GM23248 (cell line): ENCODE results near the gene LRP4. TPM values are rescaled to one million over a fixed set of nuclear protein-coding genes. Genes with fewer than 3 reads are reported as not detected.
"Not testable (repeated sequence)": the region's sequence is repeated elsewhere in the genome, so short reads cannot be mapped to it uniquely, and the experiment has no call there.

ENCODE experiments used
- DNase-seq: peaks from one replicate; pipeline ENCODE4 v3.0.0-alpha.2; 2015
- H2AFZ ChIP-seq: fragments of 200-600 bp; sonication (generic); 2 replicates; pipeline ENCODE4 v1.6.1; 2016; ENCODE audit warnings: antibody characterized with exemption
- H3F3A ChIP-seq: fragments of 200-600 bp; sonication (generic); 2 replicates; pipeline ENCODE4 v1.6.1; 2016; ENCODE audit warnings: mild to moderate bottlenecking, antibody characterized with exemption, mixed run types; ENCODE audit not compliant: insufficient read depth
- H3K27ac ChIP-seq: fragments of 200-600 bp; sonication (generic); 2 replicates; pipeline ENCODE4 v1.5.1; 2016; ENCODE audit warnings: mild to moderate bottlenecking
- H3K27me3 ChIP-seq: fragments of 200-600 bp; sonication (generic); replicated peaks from 2 replicates; pipeline ENCODE4 v1.6.1; 2016; ENCODE audit warnings: mild to moderate bottlenecking; ENCODE audit not compliant: insufficient read depth
- H3K36me3 ChIP-seq: fragments of 200-600 bp; sonication (generic); 2 replicates; pipeline ENCODE4 v1.6.1; 2016; ENCODE audit warnings: low read depth, mild to moderate bottlenecking
- H3K4me1 ChIP-seq: fragments of 200-600 bp; sonication (generic); 2 replicates; pipeline ENCODE4 v1.6.1; 2016; ENCODE audit warnings: mild to moderate bottlenecking; ENCODE audit not compliant: insufficient read depth
- H3K4me2 ChIP-seq: fragments of 200-600 bp; sonication (generic); one replicate; pipeline ENCODE4 v1.6.1; 2016; ENCODE audit warnings: mild to moderate bottlenecking; ENCODE audit not compliant: unreplicated experiment
- H3K4me3 ChIP-seq: fragments of 200-600 bp; sonication (generic); 2 replicates; pipeline ENCODE4 v1.5.1; 2016; ENCODE audit warnings: mild to moderate bottlenecking
- H3K79me2 ChIP-seq: fragments of 200-600 bp; sonication (generic); 2 replicates; pipeline ENCODE4 v1.6.1; 2016; ENCODE audit warnings: mild to moderate bottlenecking; ENCODE audit not compliant: insufficient read depth
- H3K9ac ChIP-seq: fragments of 200-600 bp; sonication (generic); 2 replicates; pipeline ENCODE4 v1.6.1; 2016; ENCODE audit warnings: mild to moderate bottlenecking
- H3K9me2 ChIP-seq: fragments of 200-600 bp; sonication (generic); 2 replicates; pipeline ENCODE4 v1.6.1; 2016; ENCODE audit warnings: mixed run types, mild to moderate bottlenecking, moderate library complexity; ENCODE audit not compliant: insufficient read depth
- H3K9me3 ChIP-seq: fragments of 200-600 bp; sonication (generic); one replicate; pipeline ENCODE4 v1.6.1; 2017; ENCODE audit warnings: low read depth
- H4K20me1 ChIP-seq: fragments of 200-600 bp; sonication (generic); 2 replicates; pipeline ENCODE4 v1.6.0; 2016; ENCODE audit not compliant: insufficient read depth
- EZH2 ChIP-seq: fragments of 200-600 bp; sonication (generic); IDR thresholded peaks from 2 replicates; pipeline ENCODE4 v1.6.1; 2018; ENCODE audit warnings: antibody characterized with exemption, mild to moderate bottlenecking; ENCODE audit not compliant: insufficient read depth, poor library complexity, severe bottlenecking
- EZH2phosphoT487 ChIP-seq: fragments of 200-600 bp; sonication (generic); IDR thresholded peaks from 2 replicates; pipeline ENCODE4 v1.6.1; 2018; ENCODE audit warnings: antibody characterized with exemption, moderate library complexity, mild to moderate bottlenecking, low read depth; ENCODE audit not compliant: insufficient read depth
- WGBS, 2 experiments: methylation state at CpG; one replicate each; pipeline ENCODE4 v1.1.6; 2015 to 2017; ENCODE audit warnings: low lambda C conversion rate in 2 of 2, low coverage in 1 of 2; ENCODE audit errors: missing lambda C conversion rate in 2 of 2; 5-methylcytosine and 5-hydroxymethylcytosine counted together
- in situ Hi-C: fragments of 300-500 bp; cut with MboI; formaldehyde crosslinking; loops from 2 replicates; pipeline ENCODE4 v1.15.0; 2020
- polyA plus RNA-seq: library from polyadenylated mRNA; unstranded; fragments of >200 nt; fragmentation: Nextera tagmentation; extraction: Ambion mirVana; gene quantifications from 2 replicates; pipeline ENCODE4 v1.2.1, GENCODE V29; 2016
- total RNA-seq: library from RNA; depleted of rRNA; stranded (reverse); fragments of >200 nt; shearing (Covaris generic); gene quantifications from 2 replicates; pipeline ENCODE4 v1.2.3, GENCODE V29; 2014; rRNA removed

The LRP4 gene
- 2.0 and 2.9 TPM in 2 replicates for total RNA-seq
- polyA plus RNA-seq: 1.4 and 2.0 TPM in 2 replicates

- Histone ChIP-seq H3K9ac (peak within 1 kb of the TSS; percentile 70), H3K27me3 (no peaks in the 10 kb centered on the region), H2AFZ (peak within 1 kb of the TSS; percentile 78), H3K4me3 (peak within 1 kb of the TSS; percentile 71), H3K79me2 (no peaks in the 10 kb centered on the region), H3K9me2 (no peaks in the 10 kb centered on the region), H3K9me3 (no peaks in the 10 kb centered on the region), H3K36me3 (no peaks in the 10 kb centered on the region), H3K4me1 (peaks cover 46% of the 10 kb centered on the region), H3K27ac (peak within 1 kb of the TSS; percentile 96; the same call in 1 of the 2 replicates), H4K20me1 (no peaks in the 10 kb centered on the region), H3K4me2 (peak within 1 kb of the TSS; percentile 93), H3F3A (peaks cover 59% of the 10 kb centered on the region)
- peak; percentile 69 for DNase-seq
- TF ChIP-seq EZH2 (no peak), EZH2phosphoT487 (no peak)
- in situ Hi-C loops: no loop called here
- WGBS, 2 experiments: 1 to 3% methylated on average over 22 to 69 of the region's 97 CpGs
Measured at GRCh38 chr11:46918083-46918787, at the start of gene LRP4. LRP4 (minus strand) TSS chr11:46918550; CDS start chr11:46918379, 171 bp downstream.

- Histone ChIP-seq H3K79me2 (peaks cover 4% of the 10 kb centered on the region; the same call in 1 of the 2 replicates), H2AFZ (no peak overlapping the region), H3K36me3 (no peaks in the 10 kb centered on the region), H3K4me1 (no peaks in the 10 kb centered on the region), H3K27me3 (no peaks in the 10 kb centered on the region), H3F3A (no peaks in the 10 kb centered on the region), H3K4me2 (no peak overlapping the region), H3K27ac (no peak overlapping the region), H3K9ac (no peak overlapping the region), H4K20me1 (no peaks in the 10 kb centered on the region), H3K9me2 (no peaks in the 10 kb centered on the region), H3K4me3 (no peak overlapping the region), H3K9me3 (no peaks in the 10 kb centered on the region)
- 96 to 98% methylated on average over 2 of the region's 2 CpGs for WGBS, 2 experiments
- in situ Hi-C loops: no loop called here
- no peak for DNase-seq
- TF ChIP-seq EZH2phosphoT487 (no peak), EZH2 (no peak)
Measured at GRCh38 chr11:46967962-46968361, 49.6 kb upstream of the LRP4 start.

GRCh38 chr11:46966773-46967172 is 48.4 kb upstream of the LRP4 start:
- TF ChIP-seq EZH2 (no peak), EZH2phosphoT487 (no peak)
- no peaks in the 10 kb centered on the region for H3K27me3 ChIP-seq
- no peaks in the 10 kb centered on the region for H3K9me3 ChIP-seq
- H3K4me1 ChIP-seq: no peaks in the 10 kb centered on the region
- H3K79me2 ChIP-seq: peaks cover 4% of the 10 kb centered on the region; the same call in 1 of the 2 replicates
- WGBS, 2 experiments: 24 to 37% methylated on average over 2 of the region's 2 CpGs
- H3K4me3 ChIP-seq: no peak overlapping the region
- H2AFZ ChIP-seq: no peak overlapping the region
- H4K20me1 ChIP-seq: no peaks in the 10 kb centered on the region
- DNase-seq: no peak
- H3K27ac ChIP-seq: no peak overlapping the region
- H3K9ac ChIP-seq: no peak overlapping the region
- in situ Hi-C loops: no loop called here
- H3F3A ChIP-seq: no peaks in the 10 kb centered on the region
- H3K4me2 ChIP-seq: no peak overlapping the region
- no peaks in the 10 kb centered on the region for H3K9me2 ChIP-seq
- no peaks in the 10 kb centered on the region for H3K36me3 ChIP-seq

- in situ Hi-C loops: no loop called here
- WGBS, 2 experiments: 98 to 100% methylated on average over 3 of the region's 3 CpGs
- H3K79me2 ChIP-seq: peaks cover 4% of the 10 kb centered on the region; the same call in 1 of the 2 replicates
- no peaks in the 10 kb centered on the region for H3K9me2 ChIP-seq
- H3K4me1 ChIP-seq: no peaks in the 10 kb centered on the region
- TF ChIP-seq EZH2phosphoT487 (no peak), EZH2 (no peak)
- H4K20me1 ChIP-seq: no peaks in the 10 kb centered on the region
- H3K36me3 ChIP-seq: no peaks in the 10 kb centered on the region
- H3K9ac ChIP-seq: no peak overlapping the region
- no peak overlapping the region for H3K4me3 ChIP-seq
- peaks cover under 1% of the 10 kb centered on the region for H3K9me3 ChIP-seq
- no peak overlapping the region for H3K4me2 ChIP-seq
- H3F3A ChIP-seq: no peaks in the 10 kb centered on the region
- H3K27ac ChIP-seq: no peak overlapping the region
- no peaks in the 10 kb centered on the region for H3K27me3 ChIP-seq
- no peak for DNase-seq
- no peak overlapping the region for H2AFZ ChIP-seq
Measured at GRCh38 chr11:46963844-46964243, 45.5 kb upstream of the LRP4 start.

GRCh38 chr11:46961886-46962285 is 43.5 kb upstream of the LRP4 start:
- H3K79me2 ChIP-seq, H3K9ac ChIP-seq, H3K9me3 ChIP-seq, H3K36me3 ChIP-seq, H3K4me2 ChIP-seq, DNase-seq, H3K27me3 ChIP-seq, H3K27ac ChIP-seq, H3K9me2 ChIP-seq, H3K4me1 ChIP-seq, H4K20me1 ChIP-seq, H3F3A ChIP-seq, in situ Hi-C loops, H3K4me3 ChIP-seq, H2AFZ ChIP-seq: not testable (repeated sequence)
- WGBS, 2 experiments: 80 to 83% methylated on average over 3 of the region's 3 CpGs
